Progenitor cell of endocrine pancreas (in vitro differentiated cells): Measurements from ENCODE around the gene SURF2. TPM values are rescaled to one million over a fixed set of nuclear protein-coding genes. Genes with fewer than 3 reads are reported as not detected.

ENCODE experiments used
- DNase-seq: peaks from one replicate; pipeline ENCODE4 v3.0.0; 2021; ENCODE audit warnings: low spot score; ENCODE audit not compliant: unreplicated experiment
- H3K27ac Mint-ChIP-seq: 2 replicates; pipeline ENCODE4 v1.8.0; 2021; ENCODE audit warnings: mild to moderate bottlenecking, moderate library complexity, mixed read lengths
- H3K27me3 Mint-ChIP-seq: 2 replicates; pipeline ENCODE4 v1.8.0; 2021; ENCODE audit warnings: mixed read lengths
- H3K36me3 Mint-ChIP-seq: 2 replicates; pipeline ENCODE4 v1.8.0; 2022; ENCODE audit warnings: mixed read lengths; ENCODE audit not compliant: insufficient read depth
- H3K4me1 Mint-ChIP-seq: 2 replicates; pipeline ENCODE4 v1.8.0; 2021; ENCODE audit warnings: low read depth, mixed read lengths
- H3K4me3 Mint-ChIP-seq: 2 replicates; pipeline ENCODE4 v1.8.0; 2021; ENCODE audit warnings: low read depth, mild to moderate bottlenecking, moderate library complexity, mixed read lengths
- H3K9me3 Mint-ChIP-seq: 2 replicates; pipeline ENCODE4 v1.8.0; 2021; ENCODE audit warnings: low read depth, mixed read lengths
- total RNA-seq: library from RNA; stranded (reverse); gene quantifications from 2 replicates; pipeline ENCODE4 v1.2.1, GENCODE V29; 2021
- TF ChIP-seq, protein P1 (sequence below): fragments of 200-600 bp; sonication (generic); IDR thresholded peaks from one replicate; pipeline ENCODE4 v1.5.0; 2021; ENCODE audit warnings: antibody characterized with exemption, mild to moderate bottlenecking; ENCODE audit not compliant: unreplicated experiment

The SURF2 gene
- total RNA-seq, 1 donor from 2014 or later: 19.8 TPM

DNA sequence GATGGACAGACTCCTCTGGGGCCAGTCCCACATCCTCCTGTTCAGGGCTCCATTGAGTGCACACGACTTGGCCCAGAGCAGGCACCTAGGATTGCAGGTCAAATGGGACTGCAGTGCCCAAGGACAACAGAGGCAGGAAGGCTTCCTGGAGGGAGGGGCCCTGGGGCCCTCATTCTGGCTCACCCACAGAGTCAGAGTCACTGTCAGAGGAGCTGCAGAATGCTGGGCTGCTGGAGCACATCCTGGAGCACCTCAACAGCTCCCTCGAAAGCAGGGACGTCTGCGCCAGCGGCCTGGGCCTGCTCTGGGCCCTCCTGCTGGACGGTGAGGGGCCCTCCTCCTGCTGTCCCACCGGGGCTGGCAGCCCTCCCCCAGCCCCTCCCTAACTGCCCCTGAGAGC is 46.3 kb downstream of the SURF2 start:
- H3K4me3 Mint-ChIP-seq: no peak overlapping the region
- peaks cover 9% of the 10 kb centered on the region for H3K36me3 Mint-ChIP-seq
- no peaks in the 10 kb centered on the region for H3K27me3 Mint-ChIP-seq
- DNase-seq: no peak
- no peaks in the 10 kb centered on the region for H3K9me3 Mint-ChIP-seq
- TF ChIP-seq, protein P1, sequence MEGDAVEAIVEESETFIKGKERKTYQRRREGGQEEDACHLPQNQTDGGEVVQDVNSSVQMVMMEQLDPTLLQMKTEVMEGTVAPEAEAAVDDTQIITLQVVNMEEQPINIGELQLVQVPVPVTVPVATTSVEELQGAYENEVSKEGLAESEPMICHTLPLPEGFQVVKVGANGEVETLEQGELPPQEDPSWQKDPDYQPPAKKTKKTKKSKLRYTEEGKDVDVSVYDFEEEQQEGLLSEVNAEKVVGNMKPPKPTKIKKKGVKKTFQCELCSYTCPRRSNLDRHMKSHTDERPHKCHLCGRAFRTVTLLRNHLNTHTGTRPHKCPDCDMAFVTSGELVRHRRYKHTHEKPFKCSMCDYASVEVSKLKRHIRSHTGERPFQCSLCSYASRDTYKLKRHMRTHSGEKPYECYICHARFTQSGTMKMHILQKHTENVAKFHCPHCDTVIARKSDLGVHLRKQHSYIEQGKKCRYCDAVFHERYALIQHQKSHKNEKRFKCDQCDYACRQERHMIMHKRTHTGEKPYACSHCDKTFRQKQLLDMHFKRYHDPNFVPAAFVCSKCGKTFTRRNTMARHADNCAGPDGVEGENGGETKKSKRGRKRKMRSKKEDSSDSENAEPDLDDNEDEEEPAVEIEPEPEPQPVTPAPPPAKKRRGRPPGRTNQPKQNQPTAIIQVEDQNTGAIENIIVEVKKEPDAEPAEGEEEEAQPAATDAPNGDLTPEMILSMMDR: no peak
- H3K4me1 Mint-ChIP-seq: no peaks in the 10 kb centered on the region
- H3K27ac Mint-ChIP-seq: no peak overlapping the region

DNA sequence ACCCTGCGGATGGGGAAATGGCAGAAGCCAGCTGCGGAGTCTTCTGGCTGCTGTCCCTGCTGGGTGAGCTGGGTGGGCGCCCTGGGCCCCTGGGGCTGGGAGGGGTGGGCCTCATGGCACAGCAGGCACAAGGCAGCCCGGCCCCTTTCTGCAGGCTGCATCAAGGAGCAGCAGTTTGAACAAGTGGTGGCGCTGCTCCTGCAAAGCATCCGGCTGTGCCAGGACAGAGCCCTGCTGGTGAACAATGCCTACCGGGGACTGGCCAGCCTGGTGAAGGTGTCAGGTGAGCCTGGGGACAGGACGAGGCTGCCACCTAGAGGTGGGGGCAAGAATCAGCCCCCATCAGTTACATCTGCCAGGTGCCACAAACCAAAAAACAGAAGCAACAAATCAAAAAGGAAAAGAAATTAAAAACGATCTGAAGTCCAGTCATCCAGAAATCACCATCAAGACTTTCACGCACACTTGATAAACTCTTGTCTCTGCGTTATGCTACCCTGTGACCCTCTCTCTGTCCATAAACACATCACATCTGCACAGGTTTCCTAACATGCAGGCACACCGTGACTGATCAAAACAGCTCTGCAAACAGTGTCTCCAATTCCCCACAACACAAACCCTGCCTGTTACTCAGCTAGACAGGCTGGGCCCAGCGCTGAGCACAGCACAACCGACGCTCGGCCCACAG is 47.6 kb downstream of the SURF2 start:
- no peak for DNase-seq
- Mint-ChIP-seq H3K36me3 (peaks cover 9% of the 10 kb centered on the region), H3K9me3 (no peaks in the 10 kb centered on the region), H3K27me3 (no peaks in the 10 kb centered on the region), H3K27ac (no peak overlapping the region), H3K4me3 (no peak overlapping the region), H3K4me1 (no peaks in the 10 kb centered on the region)
- TF ChIP-seq, protein P1: peak; percentile 50

DNA sequence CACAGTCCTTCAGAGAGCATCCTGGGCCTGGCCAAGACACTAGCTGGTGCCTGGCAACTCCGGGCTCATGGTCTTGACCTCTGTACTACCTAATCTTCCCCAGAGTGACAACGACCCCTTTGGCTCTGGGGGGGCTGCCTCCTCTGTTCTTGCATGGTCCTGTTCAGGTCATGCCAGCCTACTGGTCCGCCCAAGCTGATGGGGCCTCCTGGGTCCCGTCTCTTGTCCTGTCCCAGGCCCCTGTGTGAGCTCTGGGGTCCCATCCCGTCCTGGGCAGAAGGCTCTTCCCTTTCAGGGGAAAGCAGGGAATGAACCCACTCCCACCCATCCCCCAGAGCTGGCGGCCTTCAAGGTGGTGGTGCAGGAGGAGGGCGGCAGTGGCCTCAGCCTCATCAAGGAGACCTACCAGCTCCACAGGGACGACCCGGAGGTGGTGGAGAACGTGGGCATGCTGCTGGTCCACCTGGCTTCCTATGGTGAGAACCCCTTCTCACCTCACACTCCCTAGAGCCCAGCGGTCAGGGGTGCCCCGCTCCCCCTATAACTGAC is 48.2 kb downstream of the SURF2 start:
- Mint-ChIP-seq H3K4me1 (no peaks in the 10 kb centered on the region), H3K4me3 (no peak overlapping the region), H3K36me3 (peaks cover 10% of the 10 kb centered on the region), H3K9me3 (no peaks in the 10 kb centered on the region), H3K27me3 (no peaks in the 10 kb centered on the region), H3K27ac (no peak overlapping the region)
- TF ChIP-seq, protein P1: no peak
- no peak for DNase-seq

DNA sequence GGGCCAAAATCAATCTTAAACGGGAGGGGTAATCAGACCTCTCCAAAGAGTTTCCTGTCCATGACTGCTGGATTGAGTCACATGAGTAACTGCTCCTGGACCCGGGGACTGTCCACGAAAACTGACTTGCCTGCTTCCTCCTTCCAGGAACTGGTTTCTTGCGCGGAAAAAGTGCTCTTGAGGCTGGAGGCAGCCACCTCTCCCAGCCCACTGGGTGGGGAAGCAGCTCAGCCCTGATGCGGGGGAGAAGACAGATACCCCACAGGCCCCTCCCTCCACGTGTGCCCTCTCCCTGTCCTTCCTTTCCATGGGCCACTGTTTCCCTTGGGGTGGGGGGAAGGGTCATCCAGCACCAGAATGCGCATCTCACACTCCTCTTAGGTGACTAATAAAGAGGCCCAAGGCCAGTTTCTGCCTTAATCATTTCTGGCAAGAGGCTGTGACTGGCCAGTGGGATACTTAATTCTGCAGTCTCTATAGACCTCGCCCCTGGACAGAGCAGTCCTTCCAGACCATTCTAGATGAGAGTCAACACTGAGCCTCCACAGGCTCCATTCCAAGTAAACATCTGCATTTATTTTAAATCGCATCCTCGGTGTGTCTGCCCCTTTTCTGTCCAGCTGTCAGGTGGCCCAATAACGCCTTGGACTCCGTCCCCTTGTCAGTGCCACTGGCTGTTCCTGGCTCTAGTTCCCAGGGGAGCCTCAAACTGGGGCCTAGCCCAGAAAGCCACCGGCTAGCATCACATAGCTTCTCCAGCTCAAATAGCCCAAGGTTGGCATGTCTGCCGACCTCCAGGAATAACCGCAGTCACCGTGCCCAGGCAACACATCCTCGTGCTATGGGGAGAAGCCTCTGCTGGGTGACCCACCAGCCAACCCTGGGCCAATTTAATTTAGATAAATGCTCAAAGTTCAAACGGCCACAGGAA is 49.4 kb downstream of the SURF2 start:
- Mint-ChIP-seq H3K36me3 (peaks cover 18% of the 10 kb centered on the region), H3K27ac (no peak overlapping the region), H3K4me3 (no peak overlapping the region), H3K27me3 (no peaks in the 10 kb centered on the region), H3K9me3 (no peaks in the 10 kb centered on the region), H3K4me1 (no peaks in the 10 kb centered on the region)
- no peak for DNase-seq
- TF ChIP-seq, protein P1: no peak
